CD14-positive monocyte (primary cell): ENCODE measurements around the gene ACTA2. TPM values are rescaled to one million over a fixed set of nuclear protein-coding genes. Genes with fewer than 3 reads are reported as not detected.

Experiments
- DNase-seq, 3 donors: peaks; one replicate each; pipeline ENCODE4 v3.0.0-alpha.2; 2011 to 2022
- H2AFZ ChIP-seq: 2 replicates; pipeline ENCODE4 v1.6.0; 2012; ENCODE audit warnings: mild to moderate bottlenecking, low read depth, low read length, inconsistent platforms; ENCODE audit not compliant: insufficient read depth, poor library complexity, severe bottlenecking
- H3K27ac ChIP-seq, 2 donors: 1 replicate in 1 of 2; 2 replicates in 1 of 2; pipeline ENCODE4 v1.5.1; 2012 to 2013; ENCODE audit warnings: low read length in 2 of 2, control low read depth in 1 of 2, inconsistent platforms in 1 of 2, low read depth in 1 of 2, mild to moderate bottlenecking in 1 of 2
- H3K27me3 ChIP-seq, 2 donors: one replicate each; pipeline versions ENCODE4 v1.6.0 to v1.6.1; 2011 to 2013; ENCODE audit warnings: low read length in 2 of 2; ENCODE audit not compliant: control insufficient read depth in 2 of 2, insufficient read depth in 2 of 2
- H3K36me3 ChIP-seq, 2 donors: replicated peaks in 1 of 2; 1 replicate in 1 of 2; 2 replicates in 1 of 2; pipeline versions ENCODE4 v1.5.1 to v1.6.1; 2012 to 2013; ENCODE audit warnings: low read length in 2 of 2, control low read depth in 1 of 2, inconsistent platforms in 1 of 2, mild to moderate bottlenecking in 1 of 2; ENCODE audit not compliant: insufficient read depth in 2 of 2, control insufficient read depth in 1 of 2
- H3K4me1 ChIP-seq, 2 donors: 1 replicate in 1 of 2; 2 replicates in 1 of 2; pipeline versions ENCODE4 v1.5.1 to v1.6.1; 2012 to 2013; ENCODE audit warnings: low read length in 2 of 2, control low read depth in 1 of 2, inconsistent platforms in 1 of 2, mild to moderate bottlenecking in 1 of 2, moderate library complexity in 1 of 2; ENCODE audit not compliant: insufficient read depth in 2 of 2, control insufficient read depth in 1 of 2
- H3K4me2 ChIP-seq: replicated peaks from 2 replicates; pipeline ENCODE3; 2012; ENCODE audit warnings: low read length, moderate library complexity, mild to moderate bottlenecking; ENCODE audit not compliant: poor library complexity, severe bottlenecking; ENCODE audit errors: extremely low read depth
- H3K4me3 ChIP-seq, 3 experiments: fragments of 200-600 bp in 1 of 3; sonication (generic) in 1 of 3; replicated peaks in 1 of 3; 1 replicate in 2 of 3; 2 replicates in 1 of 3; pipeline ENCODE4 v1.5.1; 2011 to 2013; ENCODE audit warnings: low read length in 3 of 3, mild to moderate bottlenecking in 3 of 3, control low read depth in 2 of 3, low read depth in 2 of 3, inconsistent platforms in 1 of 3, moderate library complexity in 1 of 3
- H3K79me2 ChIP-seq: 2 replicates; pipeline ENCODE4 v1.6.0; 2012; ENCODE audit warnings: mild to moderate bottlenecking, control low read depth, inconsistent platforms, low read length, moderate library complexity; ENCODE audit not compliant: insufficient read depth
- H3K9ac ChIP-seq: 2 replicates; pipeline ENCODE4 v1.6.0; 2017; ENCODE audit warnings: low read length, mild to moderate bottlenecking; ENCODE audit not compliant: insufficient read depth, poor library complexity, severe bottlenecking
- H3K9me3 ChIP-seq, 2 donors: replicated peaks in 1 of 2; 1 replicate in 1 of 2; 2 replicates in 1 of 2; pipeline versions ENCODE4 v1.5.1 to v1.6.1; 2012 to 2013; ENCODE audit warnings: low read length in 2 of 2, control low read depth in 1 of 2; ENCODE audit not compliant: control insufficient read depth in 1 of 2, insufficient read depth in 1 of 2
- H4K20me1 ChIP-seq: 2 replicates; pipeline ENCODE4 v1.6.0; 2012; ENCODE audit warnings: mild to moderate bottlenecking, low read length, control low read depth, moderate library complexity; ENCODE audit not compliant: insufficient read depth
- H3K27ac Mint-ChIP-seq, 7 donors: one replicate each; pipeline ENCODE4 v1.8.0; 2020; ENCODE audit warnings: mild to moderate bottlenecking in 7 of 7, mixed read lengths in 7 of 7, moderate library complexity in 6 of 7, inconsistent platforms in 2 of 7
- H3K27me3 Mint-ChIP-seq, 3 donors: one replicate each; pipeline ENCODE4 v1.8.0; 2021 to 2022; ENCODE audit warnings: low read depth in 3 of 3, mild to moderate bottlenecking in 3 of 3, mixed read lengths in 3 of 3, moderate library complexity in 3 of 3, inconsistent platforms in 1 of 3
- H3K36me3 Mint-ChIP-seq, 2 donors: one replicate each; pipeline ENCODE4 v1.8.0; 2020; ENCODE audit warnings: mixed read lengths in 2 of 2, inconsistent platforms in 1 of 2, mild to moderate bottlenecking in 1 of 2
- H3K4me1 Mint-ChIP-seq: one replicate; pipeline ENCODE4 v1.8.0; 2020; ENCODE audit warnings: mild to moderate bottlenecking, mixed read lengths
- H3K4me3 Mint-ChIP-seq, 2 donors: one replicate each; pipeline ENCODE4 v1.8.0; 2020; ENCODE audit warnings: mild to moderate bottlenecking in 2 of 2, mixed read lengths in 2 of 2, moderate library complexity in 1 of 2
- H3K9me3 Mint-ChIP-seq, 7 donors: one replicate each; pipeline ENCODE4 v1.8.0; 2020 to 2022; ENCODE audit warnings: mixed read lengths in 7 of 7, mild to moderate bottlenecking in 6 of 7, moderate library complexity in 6 of 7, inconsistent platforms in 2 of 7
- CTCF ChIP-seq: fragments of 200-600 bp; IDR thresholded peaks from one replicate; pipeline ENCODE4 v1.8.0; 2022; ENCODE audit warnings: antibody characterized with exemption, mild to moderate bottlenecking
- intact Hi-C, 2 donors: fragments of 100-400 bp; cut with micrococcal nuclease; formaldehyde crosslinking; loops; one replicate each; pipeline versions ENCODE4 v1.15.0 to v1.15.1; 2023
- polyA plus RNA-seq, 3 donors: library from polyadenylated mRNA; depleted of rRNA in 1 of 3; unstranded in 2 of 3; stranded (reverse) in 1 of 3; fragments of 300-500 nt in 2 of 3; fragments of >200 nt in 1 of 3; fragmentation: Illumina TruSeq in 2 of 3; gene quantifications; 1 replicate in 2 of 3; 2 replicates in 1 of 3; pipeline ENCODE4 v1.2.3, GENCODE V29; 2012 to 2021
- small RNA-seq: library from RNA; depleted of rRNA; stranded (forward); fragments of <200 nt; gene quantifications from one replicate; pipeline ENCODE3, GENCODE V24; 2012; ENCODE audit warnings: low read depth; ENCODE audit not compliant: insufficient read length

ACTA2 gene
- polyA plus RNA-seq, 3 donors, result 4.4 to 12.3 (median 6.8) TPM

GRCh38 chr10:88886557-88886956 is 66.0 kb downstream of the ACTA2 start:
- H3K4me3 Mint-ChIP-seq, result no peak overlapping the region
- peaks cover under 1 to 3% of the 10 kb centered on the region in 2 donors for H3K4me1 ChIP-seq

More at GRCh38 chr10:88886557-88886956, 66.0 kb downstream of the ACTA2 start:
- Mint-ChIP-seq H3K36me3 (peaks cover 0 to 3% of the 10 kb centered on the region in 2 donors), H3K27me3 (no peaks in the 10 kb centered on the region), H3K27ac (no peak overlapping the region), H3K9me3 (no peaks in the 10 kb centered on the region), H3K4me1 (peaks cover 17% of the 10 kb centered on the region)
- DNase-seq, result no peak
- H3K27ac ChIP-seq, result no peak overlapping the region
- H3K36me3 ChIP-seq, result no peaks in the 10 kb centered on the region
- TF ChIP-seq CTCF, result no peak
- no peaks in the 10 kb centered on the region for H3K9me3 ChIP-seq
- H3K27me3 ChIP-seq, result no peaks in the 10 kb centered on the region
- no peak overlapping the region for H3K9ac ChIP-seq
- intact Hi-C loops, result no loop called here
- H3K4me2 ChIP-seq, result no peak overlapping the region
- no peak overlapping the region for H3K4me3 ChIP-seq
- no peaks in the 10 kb centered on the region for H4K20me1 ChIP-seq
- H3K79me2 ChIP-seq, result peaks cover 6% of the 10 kb centered on the region
- no peak overlapping the region for H2AFZ ChIP-seq

Small RNA genes lying within 50 kb of the gene (small RNA-seq; reads per million reads assigned to genes)
- not detected for gene RF02116

Other genes starting within 250 kb of the ACTA2 start
- not detected for gene LIPK, start 246.5 kb downstream of the ACTA2 start, polyA plus RNA-seq
- 10 to 100 TPM in 2 of 3 donors, 1 to 10 TPM in 1; 8.9 to 12.9 (median 10.1) TPM for gene LIPN, start 192.8 kb downstream of the ACTA2 start, polyA plus RNA-seq
- not detected for gene LIPM, start 150.0 kb downstream of the ACTA2 start, polyA plus RNA-seq
- 1 to 10 TPM; 2.7 to 3.5 (median 3.2) TPM for gene ANKRD22, start 100.9 kb downstream of the ACTA2 start, polyA plus RNA-seq
- 1 to 10 TPM in 1 of 3 donors, under 1 TPM in 2; 0.07 to 1.5 (median 0.10) TPM for gene STAMBPL1, start 72.5 kb downstream of the ACTA2 start, polyA plus RNA-seq
- 10 to 100 TPM; 27.3 to 28.9 (median 27.9) TPM for gene FAS, start 38.0 kb upstream of the ACTA2 start, polyA plus RNA-seq